Muscle layer of colon (tissue), 2 donors: ENCODE results near the gene LCT.
"Not testable (repeated sequence)": the region's sequence is repeated elsewhere in the genome, so short reads cannot be mapped to it uniquely, and the experiment has no call there.

ENCODE experiments used
- H3K27ac ChIP-seq: one replicate; pipeline ENCODE4 v1.7.0; 2013; ENCODE audit warnings: low read depth, mild to moderate bottlenecking, low read length, moderate library complexity
- H3K27me3 ChIP-seq, 2 donors: one replicate each; pipeline ENCODE4 v1.7.0; 2013; ENCODE audit warnings: low read length in 2 of 2, mild to moderate bottlenecking in 2 of 2; ENCODE audit not compliant: insufficient read depth in 2 of 2, control insufficient read depth in 1 of 2
- H3K36me3 ChIP-seq: one replicate; pipeline ENCODE4 v1.7.0; 2013; ENCODE audit warnings: mild to moderate bottlenecking, low read length; ENCODE audit not compliant: insufficient read depth
- H3K4me1 ChIP-seq: one replicate; pipeline ENCODE4 v1.7.0; 2013; ENCODE audit warnings: mild to moderate bottlenecking, low read length; ENCODE audit not compliant: insufficient read depth
- H3K4me3 ChIP-seq, 2 donors: one replicate each; pipeline ENCODE4 v1.7.0; 2013; ENCODE audit warnings: low read length in 2 of 2, low read depth in 1 of 2, mild to moderate bottlenecking in 1 of 2, moderate library complexity in 1 of 2
- H3K9ac ChIP-seq: one replicate; pipeline ENCODE4 v1.7.0; 2013; ENCODE audit warnings: low read length
- H3K9me3 ChIP-seq: one replicate; pipeline ENCODE4 v1.7.0; 2013; ENCODE audit warnings: mild to moderate bottlenecking, low read length
- donor health status: abdominal sarcoma.
- donor health status: Adenocarcinoma of cecum.

Gene LCT

DNA sequence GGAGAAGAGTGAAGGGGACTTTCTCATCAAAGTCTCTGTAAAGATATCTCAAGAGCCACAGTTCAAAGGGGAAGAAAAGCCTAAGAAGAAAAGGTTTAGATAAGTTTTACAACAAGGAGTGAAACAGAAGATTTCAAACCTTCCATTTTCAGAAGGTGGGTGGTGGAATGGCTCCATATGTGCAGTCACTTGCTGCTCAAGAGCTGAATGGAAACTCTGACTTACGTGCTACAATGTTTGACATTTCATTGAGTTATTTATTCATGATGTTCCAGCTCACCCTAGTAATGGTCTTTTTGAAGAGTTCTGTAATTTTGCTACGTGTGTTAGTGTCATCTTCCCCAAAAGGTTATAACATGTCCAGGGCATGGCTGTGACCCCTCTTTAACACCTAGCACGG is 21.7 kb downstream of the LCT start:
- H3K4me3 ChIP-seq: no peak overlapping the region
- H3K9me3 ChIP-seq: no peaks in the 10 kb centered on the region

DNA sequence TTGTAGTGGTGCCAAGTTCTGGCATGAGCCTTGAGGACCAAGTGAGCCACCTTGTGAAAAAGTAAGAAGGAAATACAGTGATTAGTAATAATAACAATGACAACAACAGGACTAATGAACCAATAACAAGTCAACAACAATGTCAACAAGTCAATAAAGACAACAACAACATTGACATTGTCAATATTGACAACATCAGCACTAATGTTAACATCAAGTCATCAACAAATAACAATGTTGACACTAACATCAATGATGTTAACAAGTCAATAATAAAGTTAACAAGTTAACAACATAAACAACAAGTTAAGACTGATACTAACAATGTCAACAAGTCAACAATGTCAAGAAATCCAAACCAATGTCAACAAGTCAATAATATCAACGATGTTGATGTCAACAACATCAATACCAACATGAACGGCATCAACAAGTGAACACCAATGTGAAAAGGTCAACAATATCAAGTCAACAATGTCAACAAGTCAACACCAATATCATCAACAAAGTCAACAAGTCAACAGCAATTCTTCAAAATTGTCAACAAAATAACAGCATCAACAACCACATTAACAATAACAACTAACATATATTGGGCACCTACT is 24.0 kb downstream of the LCT start:
- Histone ChIP-seq H3K27me3 (no peaks in the 10 kb centered on the region), H3K4me3 (no peak overlapping the region), H3K9ac (no peak overlapping the region), H3K9me3 (no peaks in the 10 kb centered on the region), H3K27ac (no peak overlapping the region), H3K36me3 (no peaks in the 10 kb centered on the region), H3K4me1 (no peaks in the 10 kb centered on the region)

More for the DNA sequence above, 21.7 kb downstream of the LCT start:
- Histone ChIP-seq H3K36me3 (no peaks in the 10 kb centered on the region), H3K27ac (no peak overlapping the region), H3K27me3 (no peaks in the 10 kb centered on the region), H3K4me1 (no peaks in the 10 kb centered on the region), H3K9ac (no peak overlapping the region)

DNA sequence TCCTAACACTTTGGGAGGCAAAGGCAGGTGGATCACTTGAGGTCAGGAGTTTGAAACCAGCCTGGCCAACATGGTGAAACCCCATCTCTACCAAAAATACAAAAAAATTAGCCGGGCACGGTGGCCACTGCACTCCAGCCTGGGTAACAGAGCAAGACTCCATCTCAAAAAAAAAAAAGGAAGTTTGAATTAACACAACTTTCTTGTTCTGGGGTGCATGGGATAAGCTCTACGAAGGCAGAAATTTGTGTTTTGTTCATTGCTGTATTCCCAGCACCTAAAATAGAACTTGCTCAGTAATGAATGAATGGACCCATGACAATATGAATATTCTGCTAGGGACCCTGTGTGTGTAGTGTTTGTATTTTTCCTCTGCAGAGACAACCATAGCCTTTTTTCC is 29.1 kb downstream of the LCT start:
- not testable (repeated sequence) for H3K27ac ChIP-seq, H3K36me3 ChIP-seq, H3K9ac ChIP-seq, H3K9me3 ChIP-seq, H3K27me3 ChIP-seq, H3K4me3 ChIP-seq, H3K4me1 ChIP-seq

DNA sequence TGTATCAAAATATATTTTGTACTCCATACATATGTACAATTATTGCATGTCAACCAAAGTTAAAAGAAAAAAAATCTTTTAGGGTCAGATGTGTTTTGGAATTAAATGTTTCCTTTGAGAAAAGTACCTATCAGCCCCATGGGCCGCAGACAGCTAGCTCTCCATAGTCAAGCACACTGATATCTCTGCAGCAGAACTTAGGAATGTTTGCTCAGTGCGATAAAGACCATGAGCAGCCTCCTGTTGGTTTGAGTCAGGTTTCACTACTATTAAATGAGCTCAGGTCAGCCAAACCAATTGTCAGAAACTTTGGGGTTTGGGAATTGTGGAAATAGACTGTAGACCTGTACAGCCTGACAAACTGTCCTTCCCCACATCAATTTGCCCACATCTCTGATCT is 33.7 kb downstream of the LCT start:
- H3K4me1 ChIP-seq: no peaks in the 10 kb centered on the region
- no peaks in the 10 kb centered on the region for H3K36me3 ChIP-seq
- H3K27ac ChIP-seq: no peak overlapping the region
- H3K9me3 ChIP-seq: no peaks in the 10 kb centered on the region
- no peak overlapping the region for H3K4me3 ChIP-seq
- H3K9ac ChIP-seq: no peak overlapping the region
- no peaks in the 10 kb centered on the region for H3K27me3 ChIP-seq

DNA sequence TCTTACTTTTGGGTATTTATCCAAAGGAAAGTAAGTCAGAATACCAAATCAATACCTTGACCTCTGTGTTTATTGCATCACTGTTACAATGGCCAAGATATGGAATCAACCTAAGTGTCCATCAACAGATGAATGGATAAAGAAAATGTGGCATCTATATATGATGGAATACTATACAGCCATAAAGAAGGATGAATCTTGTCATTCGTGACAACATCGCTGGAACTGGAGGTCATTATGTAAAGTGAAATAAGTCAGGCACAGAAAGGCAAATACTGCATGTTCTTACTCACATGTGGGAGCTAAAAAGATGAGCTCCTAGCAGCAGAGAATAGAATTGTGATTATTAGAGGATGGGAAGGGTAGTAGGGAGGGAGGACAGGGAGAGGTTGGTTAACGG is 34.6 kb downstream of the LCT start:
- no peak overlapping the region for H3K9ac ChIP-seq
- H3K36me3 ChIP-seq: no peaks in the 10 kb centered on the region
- H3K4me3 ChIP-seq: no peak overlapping the region
- H3K9me3 ChIP-seq: no peaks in the 10 kb centered on the region
- H3K4me1 ChIP-seq: no peaks in the 10 kb centered on the region
- H3K27ac ChIP-seq: no peak overlapping the region
- no peaks in the 10 kb centered on the region for H3K27me3 ChIP-seq

DNA sequence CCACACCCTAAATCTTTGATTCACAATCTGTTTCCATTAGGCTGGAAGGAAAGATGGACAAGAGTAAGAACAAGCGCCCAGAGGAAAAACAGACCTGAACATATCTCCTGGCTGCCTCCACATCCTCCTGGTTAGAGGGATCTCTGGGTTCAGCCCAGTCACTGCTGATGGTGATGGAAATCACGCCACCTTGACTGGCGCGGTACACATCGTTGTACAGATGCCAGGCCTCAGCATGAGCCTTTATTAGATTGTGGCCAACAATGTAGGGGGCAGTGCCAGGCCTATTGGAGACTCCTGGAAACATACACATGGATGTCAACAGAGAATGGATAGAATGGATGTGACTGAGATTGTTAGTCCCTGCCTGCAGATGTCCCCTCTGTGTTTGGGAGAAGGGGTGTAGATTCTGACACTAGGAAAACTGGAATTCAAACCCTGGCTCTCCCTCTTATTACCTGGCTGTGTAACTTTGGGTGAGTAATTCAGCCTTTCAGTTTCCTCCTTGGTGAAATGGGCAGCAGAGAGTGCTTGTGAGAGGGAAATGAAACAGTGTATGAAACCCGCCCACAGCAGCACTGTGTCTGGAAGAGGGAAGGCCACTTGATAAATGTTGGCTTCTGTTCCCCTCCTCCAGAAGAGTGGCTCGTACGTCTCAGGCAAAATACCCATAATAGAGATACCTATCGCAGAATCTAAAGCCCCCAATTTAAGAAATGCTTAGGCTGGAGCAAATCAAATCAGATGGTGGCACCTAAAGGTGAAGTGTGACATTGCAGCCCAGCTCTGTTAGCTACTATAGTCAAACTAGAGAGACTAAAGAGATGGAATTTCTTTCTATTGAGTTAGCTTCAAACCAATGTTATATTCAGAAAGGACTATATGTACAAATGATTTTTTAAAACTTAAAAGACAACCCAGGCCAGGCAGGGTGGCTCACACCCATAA is 36.2 kb downstream of the LCT start:
- Histone ChIP-seq H3K4me1 (no peaks in the 10 kb centered on the region), H3K9ac (no peak overlapping the region), H3K27me3 (no peaks in the 10 kb centered on the region), H3K36me3 (no peaks in the 10 kb centered on the region), H3K4me3 (no peak overlapping the region), H3K9me3 (no peaks in the 10 kb centered on the region), H3K27ac (no peak overlapping the region)

DNA sequence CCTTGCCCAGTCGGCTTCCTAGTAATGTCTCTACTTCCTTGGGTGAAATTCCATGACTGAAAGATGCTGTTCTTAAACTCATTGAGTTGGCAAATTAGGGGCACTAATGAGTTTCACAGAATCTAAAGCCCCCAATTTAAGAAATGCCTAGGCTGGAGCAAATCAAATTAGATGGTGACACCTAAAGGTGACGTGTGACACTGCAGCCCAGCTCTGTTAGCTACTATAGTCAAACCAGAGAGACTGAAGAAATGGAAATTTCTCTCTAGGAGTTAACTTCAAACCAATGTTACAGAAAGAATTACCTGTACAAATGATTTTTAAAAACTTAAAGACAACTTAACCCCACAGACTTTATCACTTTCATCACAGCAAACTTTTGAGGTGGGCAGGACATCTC is 37.2 kb downstream of the LCT start:
- Histone ChIP-seq H3K4me1 (no peaks in the 10 kb centered on the region), H3K36me3 (no peaks in the 10 kb centered on the region), H3K9ac (no peak overlapping the region), H3K27ac (no peak overlapping the region), H3K27me3 (no peaks in the 10 kb centered on the region), H3K9me3 (no peaks in the 10 kb centered on the region), H3K4me3 (no peak overlapping the region)

DNA sequence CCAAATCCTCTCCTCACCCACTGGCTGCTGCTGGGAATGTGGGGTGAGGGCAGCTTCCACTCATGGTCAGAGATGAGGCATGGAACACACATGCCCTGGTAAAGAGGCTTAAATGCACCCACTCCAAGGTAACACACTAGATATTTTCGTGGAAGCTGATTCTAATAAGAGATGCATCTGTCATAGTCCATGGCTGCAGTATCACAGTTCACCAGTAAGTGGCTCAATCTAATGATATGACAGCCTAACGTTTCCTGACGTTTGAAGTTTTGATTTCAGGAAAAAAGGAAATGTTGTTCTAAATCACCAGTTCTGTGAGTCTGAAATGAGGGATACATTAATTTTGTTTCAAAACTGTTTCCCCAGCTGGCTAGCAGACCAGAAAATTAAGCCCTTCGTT is 38.2 kb downstream of the LCT start:
- Histone ChIP-seq H3K4me3 (no peak overlapping the region), H3K36me3 (no peaks in the 10 kb centered on the region)

DNA sequence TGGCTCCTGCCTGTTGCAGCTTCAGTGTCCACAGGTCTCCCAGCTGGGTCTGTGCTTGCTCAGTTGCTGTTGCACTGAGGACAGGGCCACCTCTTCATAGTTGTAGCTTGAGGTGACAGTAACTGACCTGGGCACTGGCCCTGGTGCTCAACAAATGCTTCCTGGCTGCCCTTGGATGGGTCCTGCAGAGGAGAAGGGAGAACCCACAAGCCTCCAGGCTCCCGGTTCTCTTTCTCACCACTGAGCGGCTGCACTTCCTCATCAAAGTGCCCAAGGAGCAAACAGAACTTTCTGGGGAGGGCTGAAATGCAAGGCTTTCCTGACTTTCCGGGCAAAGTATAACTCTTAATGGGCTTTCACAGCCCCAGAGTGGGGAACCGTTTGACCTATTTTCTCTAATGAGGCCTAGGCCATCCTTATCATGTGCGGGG is 38.7 kb downstream of the LCT start:
- Histone ChIP-seq H3K9me3 (no peaks in the 10 kb centered on the region), H3K4me3 (no peak overlapping the region), H3K27me3 (no peaks in the 10 kb centered on the region), H3K9ac (no peak overlapping the region), H3K36me3 (no peaks in the 10 kb centered on the region), H3K4me1 (no peaks in the 10 kb centered on the region), H3K27ac (no peak overlapping the region)

More for the DNA sequence above, 38.2 kb downstream of the LCT start:
- Histone ChIP-seq H3K27ac (no peak overlapping the region), H3K9ac (no peak overlapping the region), H3K4me1 (no peaks in the 10 kb centered on the region), H3K9me3 (no peaks in the 10 kb centered on the region), H3K27me3 (no peaks in the 10 kb centered on the region)

DNA sequence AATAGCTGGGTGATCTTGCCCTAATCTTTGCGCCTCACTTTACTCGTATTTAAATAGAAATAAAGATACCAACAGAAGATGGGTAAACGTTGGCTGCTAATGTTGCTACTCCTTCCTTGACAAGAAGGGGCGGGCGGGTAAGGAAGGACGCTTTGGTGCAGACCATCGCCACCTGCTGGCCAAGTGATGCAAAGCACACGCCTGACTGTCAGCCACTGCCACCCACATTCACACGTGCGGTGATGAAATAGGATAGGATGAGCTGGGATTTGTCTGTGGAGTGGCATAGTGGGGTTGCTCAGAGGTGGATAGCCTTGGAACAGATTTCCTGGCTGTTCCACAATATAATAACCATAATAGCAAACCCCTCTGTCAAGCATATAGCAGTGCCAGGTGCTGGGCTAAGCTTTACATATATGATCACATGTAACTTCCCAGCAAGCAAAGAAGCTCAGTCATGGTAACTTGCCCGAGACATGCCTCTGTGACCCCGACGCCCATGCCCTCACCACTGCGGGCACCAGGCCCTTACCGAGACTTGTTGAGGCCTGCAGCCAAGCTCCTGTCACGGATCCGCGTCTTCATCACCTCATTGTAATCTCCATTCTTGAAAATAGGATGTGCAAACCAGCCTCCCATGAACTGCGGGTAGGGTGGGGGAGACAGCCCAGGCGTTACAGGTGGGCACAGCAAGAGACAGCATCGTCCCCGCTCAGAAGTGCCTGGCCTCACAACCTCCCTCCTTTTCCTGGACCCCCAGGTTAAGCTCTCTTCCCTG is 39.3 kb downstream of the LCT start:
- H3K9ac ChIP-seq: no peak overlapping the region
- no peaks in the 10 kb centered on the region for H3K9me3 ChIP-seq
- H3K27ac ChIP-seq: no peak overlapping the region
- no peaks in the 10 kb centered on the region for H3K27me3 ChIP-seq
- no peak overlapping the region for H3K4me3 ChIP-seq
- no peaks in the 10 kb centered on the region for H3K36me3 ChIP-seq
- H3K4me1 ChIP-seq: no peaks in the 10 kb centered on the region

DNA sequence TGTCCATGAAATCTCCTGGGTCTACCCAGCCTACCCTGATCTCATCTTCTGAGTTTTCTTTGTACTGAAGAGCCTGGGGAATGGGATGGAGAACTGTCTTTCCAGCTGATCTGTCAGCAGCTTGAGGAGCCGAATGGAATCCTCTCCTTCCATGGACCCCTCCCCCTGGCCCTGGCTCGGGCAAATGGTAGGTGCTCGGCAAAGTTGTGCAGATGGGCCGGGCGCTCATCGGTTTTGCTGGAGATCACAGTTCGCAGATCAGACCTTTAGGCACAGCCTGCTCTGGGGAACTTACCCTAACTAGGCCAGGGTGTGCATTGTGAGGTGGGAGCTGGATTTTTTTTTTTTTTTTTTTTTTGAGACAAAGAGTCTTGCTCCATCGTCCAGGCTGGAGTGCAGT is 40.4 kb downstream of the LCT start:
- H3K4me1 ChIP-seq: no peaks in the 10 kb centered on the region
- no peaks in the 10 kb centered on the region for H3K36me3 ChIP-seq
- H3K9me3 ChIP-seq: no peaks in the 10 kb centered on the region
- H3K27me3 ChIP-seq: no peaks in the 10 kb centered on the region
- H3K27ac ChIP-seq: no peak overlapping the region
- H3K4me3 ChIP-seq: no peak overlapping the region
- no peak overlapping the region for H3K9ac ChIP-seq
